A673 (cell line): ENCODE results near the gene KCNMA1. TPM values are rescaled to one million over a fixed set of nuclear protein-coding genes. Genes with fewer than 3 reads are reported as not detected.

Experiments
- BruUV-seq: library from RNA; stranded (reverse); fragments of 400-500 nt; replicated peaks from 2 replicates; lab custom pipeline; 2021; lab: Mats Ljungman, UMichigan
- CTCF ChIA-PET: fragments of 300-600 bp; sonication (Branson Sonifier 250); formaldehyde crosslinking; loops from one replicate; lab custom pipeline; 2022; ENCODE audit warnings: antibody characterized with exemption; lab: Charles Lee
- POLR2A ChIA-PET: fragments of 300-600 bp; sonication (Branson Sonifier 250); formaldehyde crosslinking; loops from one replicate; lab custom pipeline; 2022; ENCODE audit warnings: antibody characterized with exemption; ENCODE audit not compliant: low non-redundant PET; lab: Charles Lee
- DNase-seq: peaks from one replicate; pipeline ENCODE4 v3.0.0-alpha.2; 2015; ENCODE audit warnings: low spot score
- H3K27ac ChIP-seq: fragments of 200-600 bp; sonication (generic); 2 replicates; pipeline ENCODE4 v1.5.1; 2016; ENCODE audit warnings: mixed run types, low read depth, mild to moderate bottlenecking, mixed read lengths, antibody characterized with exemption, low read length; ENCODE audit not compliant: poor library complexity, severe bottlenecking
- H3K27me3 ChIP-seq: fragments of 200-600 bp; sonication (generic); replicated peaks from 2 replicates; pipeline ENCODE4 v1.6.1; 2017; ENCODE audit warnings: mixed run types, low read depth, mild to moderate bottlenecking, mixed read lengths, antibody characterized with exemption, low read length; ENCODE audit not compliant: insufficient read depth, poor library complexity
- H3K36me3 ChIP-seq: fragments of 200-600 bp; sonication (generic); 2 replicates; pipeline ENCODE4 v1.6.1; 2016; ENCODE audit warnings: mixed run types, mild to moderate bottlenecking, mixed read lengths, antibody characterized with exemption, low read length; ENCODE audit not compliant: insufficient read depth, poor library complexity, severe bottlenecking
- H3K4me1 ChIP-seq: fragments of 200-600 bp; sonication (generic); 2 replicates; pipeline ENCODE4 v1.6.1; 2017; ENCODE audit warnings: mixed run types, mild to moderate bottlenecking, mixed read lengths, antibody characterized with exemption, low read length; ENCODE audit not compliant: insufficient read depth, poor library complexity, severe bottlenecking
- H3K4me3 ChIP-seq: fragments of 200-600 bp; sonication (generic); 2 replicates; pipeline ENCODE4 v1.5.1; 2016; ENCODE audit warnings: low read depth, mixed run types, mild to moderate bottlenecking, mixed read lengths, low read length; ENCODE audit not compliant: poor library complexity, severe bottlenecking
- H3K9me3 ChIP-seq: fragments of 200-600 bp; sonication (generic); 2 replicates; pipeline ENCODE4 v1.6.1; 2016; ENCODE audit warnings: mixed run types, low read depth, mild to moderate bottlenecking, mixed read lengths, antibody characterized with exemption, low read length; ENCODE audit not compliant: poor library complexity, severe bottlenecking
- CTCF ChIP-seq: fragments of 300-800, 200-600 bp; sonication (generic); conservative IDR thresholded peaks from 2 replicates; pipeline ENCODE4 v1.5.1; 2017; ENCODE audit warnings: low read depth, mild to moderate bottlenecking, antibody characterized with exemption, low read length, moderate library complexity, mixed read lengths
- EZH2 ChIP-seq: fragments of 200-600 bp; sonication (generic); IDR thresholded peaks from 2 replicates; pipeline ENCODE4 v1.6.1; 2017; ENCODE audit warnings: borderline replicate concordance, low read depth, mild to moderate bottlenecking, mixed read lengths, antibody characterized with exemption, low read length; ENCODE audit not compliant: poor library complexity, severe bottlenecking
- intact Hi-C: fragments of 100-400 bp; cut with micrococcal nuclease; formaldehyde crosslinking; loops from one replicate; pipeline ENCODE4 v1.10.0; 2022; ENCODE audit not compliant: unreplicated experiment
- total RNA-seq: library from RNA; stranded (reverse); gene quantifications from 2 replicates; pipeline ENCODE4 v1.2.3, GENCODE V29; 2021

Gene KCNMA1
- total RNA-seq, 1 experiment from 2014 or later: 0.84 TPM

GRCh38 chr10:77072836-77073662 is 564.6 kb downstream of the KCNMA1 start:
- intact Hi-C loops: no loop called here

GRCh38 chr10:77072361-77072835 is 565.2 kb downstream of the KCNMA1 start:
- Histone ChIP-seq H3K27me3 (no peaks in the 10 kb centered on the region), H3K27ac (no peak overlapping the region), H3K9me3 (no peaks in the 10 kb centered on the region), H3K4me1 (no peaks in the 10 kb centered on the region), H3K4me3 (no peak overlapping the region), H3K36me3 (no peaks in the 10 kb centered on the region)
- no peak for DNase-seq
- intact Hi-C loops: no loop called here
- ChIA-PET CTCF (no interaction called here), POLR2A (no interaction called here)
- no peak for TF ChIP-seq EZH2
- TF ChIP-seq CTCF: no peak
- no TSS peak for BruUV-seq

More at GRCh38 chr10:77072836-77073662, 564.6 kb downstream of the KCNMA1 start:
- no TSS peak for BruUV-seq
- no peaks in the 10 kb centered on the region for H3K4me1 ChIP-seq
- no peak overlapping the region for H3K27ac ChIP-seq
- ChIA-PET POLR2A (no interaction called here), CTCF (no interaction called here)
- H3K9me3 ChIP-seq: no peaks in the 10 kb centered on the region
- no peak for DNase-seq
- H3K27me3 ChIP-seq: no peaks in the 10 kb centered on the region
- H3K4me3 ChIP-seq: no peak overlapping the region
- TF ChIP-seq EZH2 (no peak), CTCF (no peak)
- no peaks in the 10 kb centered on the region for H3K36me3 ChIP-seq

- BruUV-seq: no TSS peak
- H3K4me1 ChIP-seq: no peaks in the 10 kb centered on the region
- H3K27me3 ChIP-seq: no peaks in the 10 kb centered on the region
- H3K4me3 ChIP-seq: no peak overlapping the region
- TF ChIP-seq EZH2 (no peak), CTCF (no peak)
- DNase-seq: no peak
- no peaks in the 10 kb centered on the region for H3K9me3 ChIP-seq
- no peak overlapping the region for H3K27ac ChIP-seq
- CTCF ChIA-PET: no interaction called here
- intact Hi-C loops: no loop called here
- POLR2A ChIA-PET: no interaction called here
- H3K36me3 ChIP-seq: no peaks in the 10 kb centered on the region
Measured at GRCh38 chr10:77071956-77072355, 565.7 kb downstream of the KCNMA1 start.
